Ectodermal cell (in vitro differentiated cells): ENCODE results near the gene MTA1.

ENCODE experiments used
- H3K27ac ChIP-seq: 2 replicates; pipeline ENCODE4 v1.7.0; 2013; ENCODE audit warnings: mild to moderate bottlenecking, low read depth, low read length; ENCODE audit not compliant: insufficient read depth, poor library complexity, severe bottlenecking
- H3K27me3 ChIP-seq: 2 replicates; pipeline ENCODE4 v1.7.0; 2013; ENCODE audit warnings: mild to moderate bottlenecking, low read length; ENCODE audit not compliant: insufficient read depth, control insufficient read depth, poor library complexity, severe bottlenecking
- H3K36me3 ChIP-seq: one replicate; pipeline ENCODE4 v1.7.0; 2013; ENCODE audit warnings: low read length; ENCODE audit not compliant: control insufficient read depth, insufficient read depth
- H3K4me1 ChIP-seq: one replicate; pipeline ENCODE4 v1.7.0; 2013; ENCODE audit warnings: low read length; ENCODE audit not compliant: control insufficient read depth, insufficient read depth
- H3K4me3 ChIP-seq: 2 replicates; pipeline ENCODE4 v1.7.0; 2013; ENCODE audit warnings: low read depth, low read length, control low read depth; ENCODE audit not compliant: insufficient read depth
- H3K9me3 ChIP-seq: 2 replicates; pipeline ENCODE4 v1.7.0; 2013; ENCODE audit warnings: mild to moderate bottlenecking, low read length, moderate library complexity; ENCODE audit not compliant: control insufficient read depth
- WGBS, 2 experiments: methylation state at CpG; one replicate each; pipeline ENCODE4 v1.1.7; 2013; ENCODE audit warnings: missing lambda C conversion rate in 2 of 2; 5-methylcytosine and 5-hydroxymethylcytosine counted together

Gene MTA1

DNA sequence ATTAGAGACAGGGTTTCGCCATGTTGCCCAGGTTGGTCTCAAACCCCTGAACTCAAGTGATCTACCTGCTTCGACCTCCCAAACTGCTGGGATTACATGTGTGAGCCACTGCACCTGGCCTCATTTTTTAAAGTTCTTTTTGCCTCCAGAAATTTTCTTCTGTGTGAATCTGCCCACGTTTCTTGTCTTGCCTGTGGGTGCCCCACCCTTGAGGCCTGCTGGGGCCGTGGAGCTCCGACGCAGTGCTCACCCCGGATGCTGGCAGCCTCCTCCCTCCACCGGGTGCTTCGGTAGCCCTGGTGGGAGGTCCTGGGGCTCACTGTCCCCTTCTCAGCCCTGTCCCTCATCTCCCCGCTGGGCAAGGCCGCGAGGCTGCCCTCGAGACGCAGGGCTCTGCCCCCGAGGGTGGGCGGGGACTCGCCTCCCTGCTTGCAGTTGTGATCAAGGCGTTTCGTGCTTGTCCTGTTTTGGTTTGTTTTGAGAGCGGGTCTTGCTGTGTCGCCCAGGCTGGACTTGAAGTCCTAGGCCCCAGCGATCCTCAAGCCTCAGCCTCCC lies 35.5 kb downstream of the MTA1 start:
- Histone ChIP-seq H3K27me3 (no peaks in the 10 kb centered on the region), H3K36me3 (peaks cover 30% of the 10 kb centered on the region), H3K4me1 (no peaks in the 10 kb centered on the region), H3K4me3 (no peak overlapping the region), H3K27ac (no peak overlapping the region), H3K9me3 (no peaks in the 10 kb centered on the region)
- 95% methylated on average over 22 of the region's 22 CpGs for WGBS, 2 experiments

DNA sequence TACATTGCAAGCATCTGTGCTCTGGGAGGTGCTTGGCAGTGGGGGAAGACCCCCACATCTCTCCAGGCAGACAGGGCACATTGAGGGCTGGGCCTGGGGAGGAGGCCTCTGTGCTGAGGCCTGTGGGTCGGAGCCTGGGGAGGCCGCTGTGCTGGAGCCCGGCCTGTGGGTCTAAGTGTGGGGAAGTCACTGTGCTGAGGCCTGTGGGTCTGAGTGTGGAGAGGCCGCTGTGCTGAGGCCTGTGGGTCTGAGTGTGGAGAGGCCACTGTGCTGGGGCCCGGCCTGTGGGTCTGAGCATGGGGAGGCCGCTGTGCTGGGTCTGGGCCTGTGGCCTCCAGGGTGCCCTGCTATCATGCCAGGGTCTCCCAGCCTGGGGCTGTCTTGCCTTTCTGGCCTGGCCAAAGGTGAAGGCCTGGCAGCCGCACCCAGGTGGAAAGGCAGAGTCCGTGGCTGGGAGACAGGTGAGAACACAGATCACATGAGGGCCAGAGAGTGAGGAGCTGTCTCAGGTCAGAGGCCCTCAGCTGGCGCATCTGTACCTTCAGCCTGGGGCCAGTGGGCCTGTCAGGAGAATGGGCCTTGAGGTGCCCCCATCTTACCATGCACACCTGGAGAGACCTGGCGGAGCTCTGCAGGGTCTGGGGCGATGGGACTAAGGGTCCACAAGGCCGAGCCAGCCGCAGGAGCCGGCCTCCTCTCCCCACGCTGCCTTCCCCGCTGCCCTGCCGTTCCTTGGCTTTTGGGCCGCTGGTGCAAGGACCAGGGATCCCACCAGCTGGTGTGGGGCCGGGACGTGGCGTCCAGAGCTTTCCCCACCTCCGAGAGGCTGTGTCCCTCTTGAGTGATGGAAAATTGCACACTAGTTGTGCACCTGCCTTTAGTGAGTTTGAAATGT lies 36.4 kb downstream of the MTA1 start:
- WGBS, 2 experiments: 91 to 92% methylated on average over 22 of the region's 22 CpGs
- no peak overlapping the region for H3K27ac ChIP-seq
- no peak overlapping the region for H3K4me3 ChIP-seq
- no peaks in the 10 kb centered on the region for H3K27me3 ChIP-seq
- H3K4me1 ChIP-seq: no peaks in the 10 kb centered on the region
- H3K9me3 ChIP-seq: no peaks in the 10 kb centered on the region
- H3K36me3 ChIP-seq: peaks cover 29% of the 10 kb centered on the region

DNA sequence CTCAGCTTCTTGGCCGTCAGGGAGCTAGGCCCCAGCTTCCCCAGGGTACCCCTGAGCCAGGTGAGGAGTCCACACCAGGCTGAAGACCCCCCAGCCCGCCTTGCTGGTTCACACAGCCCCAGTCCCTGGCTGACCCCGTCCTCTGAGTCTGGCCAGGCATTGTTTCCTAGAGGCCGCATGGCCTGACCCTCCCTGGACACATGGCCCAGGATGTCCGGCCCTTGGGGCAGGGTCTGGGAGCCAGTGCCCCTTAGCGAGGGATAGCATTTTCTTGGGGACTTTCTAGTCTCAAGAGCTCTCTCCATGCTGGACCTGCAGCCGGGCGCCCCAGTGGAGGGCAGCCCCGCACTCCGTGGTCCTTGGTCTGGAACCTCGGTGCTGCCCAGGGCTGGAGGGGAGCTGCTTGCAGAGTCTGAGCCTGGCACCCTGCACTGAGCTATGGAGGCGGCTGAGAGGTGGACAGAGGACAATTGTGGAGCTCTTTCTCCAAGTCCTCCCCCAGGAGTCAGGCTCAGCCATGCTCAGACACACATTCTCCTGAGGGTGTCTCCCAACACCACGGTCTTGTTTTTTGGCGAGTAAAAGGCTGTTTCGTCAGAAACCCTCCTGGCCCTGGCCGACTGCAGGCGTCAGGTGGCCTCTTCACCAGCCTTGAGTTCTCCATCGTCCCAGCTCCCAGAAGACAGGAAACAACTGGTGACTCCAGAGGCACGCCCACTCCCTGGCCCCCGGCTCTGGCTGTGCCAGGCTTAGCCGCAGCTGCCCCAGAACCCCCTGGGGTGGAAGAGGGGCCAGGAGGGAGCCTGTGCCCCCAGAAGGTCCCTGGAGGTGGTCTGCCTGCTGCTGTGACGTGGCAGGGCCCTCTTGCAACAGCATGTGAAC lies 37.4 kb downstream of the MTA1 start:
- no peak overlapping the region for H3K4me3 ChIP-seq
- 96% methylated on average over 22 of the region's 22 CpGs for WGBS, 2 experiments
- H3K36me3 ChIP-seq: peaks cover 28% of the 10 kb centered on the region
- H3K27me3 ChIP-seq: no peaks in the 10 kb centered on the region
- H3K27ac ChIP-seq: no peak overlapping the region
- H3K9me3 ChIP-seq: no peaks in the 10 kb centered on the region
- H3K4me1 ChIP-seq: no peaks in the 10 kb centered on the region

DNA sequence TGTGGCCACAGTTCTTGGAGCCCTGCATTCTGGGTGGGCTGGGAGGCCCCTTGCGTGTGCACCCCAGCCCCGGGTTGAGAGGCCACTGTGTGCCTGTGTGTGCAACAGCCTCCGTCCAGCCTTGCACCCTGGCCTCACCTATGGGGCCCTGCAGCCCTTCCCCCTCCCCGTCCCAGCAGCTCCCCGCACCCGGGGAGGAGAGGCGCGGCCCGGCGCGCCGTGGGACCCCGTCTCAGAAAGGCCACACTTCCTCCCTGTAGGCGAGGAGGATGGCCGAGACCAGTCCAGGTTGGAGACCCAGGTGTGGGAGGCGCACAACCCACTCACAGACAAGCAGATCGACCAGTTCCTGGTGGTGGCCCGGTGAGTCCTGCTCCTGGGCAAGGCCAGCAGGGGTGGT lies 38.4 kb downstream of the MTA1 start:
- H3K9me3 ChIP-seq: no peaks in the 10 kb centered on the region
- H3K4me1 ChIP-seq: peaks cover 2% of the 10 kb centered on the region
- no peak overlapping the region for H3K27ac ChIP-seq
- H3K4me3 ChIP-seq: no peak overlapping the region
- no peaks in the 10 kb centered on the region for H3K27me3 ChIP-seq
- peaks cover 31% of the 10 kb centered on the region for H3K36me3 ChIP-seq
- 90 to 92% methylated on average over 18 of the region's 18 CpGs for WGBS, 2 experiments

DNA sequence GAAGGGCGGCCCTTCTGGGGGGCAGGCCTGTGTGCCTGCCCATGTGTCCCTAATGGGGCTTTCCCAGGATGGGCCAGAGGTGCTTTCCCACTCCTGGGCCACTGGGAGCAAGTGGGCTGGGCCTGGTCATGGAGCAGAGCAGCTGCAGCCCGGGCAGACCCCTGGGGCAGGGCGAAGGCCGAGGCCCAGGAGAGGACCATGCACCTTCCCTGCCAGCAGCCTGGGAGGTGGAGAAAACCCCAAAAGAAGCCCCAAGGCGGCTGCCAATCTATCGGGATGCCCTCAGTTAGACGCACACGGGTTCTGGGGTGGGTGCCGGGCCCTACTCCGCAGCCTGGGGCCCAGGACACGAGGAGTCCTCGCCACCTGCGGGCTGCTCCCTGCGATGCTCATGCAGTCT lies 38.9 kb downstream of the MTA1 start:
- 89 to 90% methylated on average over 14 of the region's 14 CpGs for WGBS, 2 experiments
- peaks cover 37% of the 10 kb centered on the region for H3K36me3 ChIP-seq

DNA sequence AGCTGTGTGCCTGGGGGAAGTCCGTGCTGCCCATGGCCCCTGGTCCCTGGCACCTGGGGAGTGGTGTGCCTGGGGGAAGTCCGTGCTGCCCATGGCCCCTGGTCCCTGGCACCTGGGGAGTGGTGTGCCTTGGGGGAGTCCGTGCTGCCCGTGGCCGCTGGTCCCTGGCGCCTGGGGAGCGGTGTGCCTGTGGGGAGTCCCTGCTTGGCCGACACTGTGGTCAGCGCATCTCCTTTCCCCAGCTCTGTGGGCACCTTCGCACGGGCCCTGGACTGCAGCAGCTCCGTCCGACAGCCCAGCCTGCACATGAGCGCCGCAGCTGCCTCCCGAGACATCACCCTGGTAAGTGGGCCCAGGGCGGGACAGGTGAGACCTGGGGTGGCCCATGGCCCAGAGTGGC lies 40.5 kb downstream of the MTA1 start:
- Histone ChIP-seq H3K27ac (no peak overlapping the region), H3K4me1 (peaks cover 4% of the 10 kb centered on the region), H3K36me3 (peaks cover 29% of the 10 kb centered on the region)

More for the DNA sequence above, 38.9 kb downstream of the MTA1 start:
- Histone ChIP-seq H3K9me3 (no peaks in the 10 kb centered on the region), H3K27me3 (no peaks in the 10 kb centered on the region), H3K4me3 (no peak overlapping the region), H3K4me1 (peaks cover 4% of the 10 kb centered on the region), H3K27ac (no peak overlapping the region)

DNA sequence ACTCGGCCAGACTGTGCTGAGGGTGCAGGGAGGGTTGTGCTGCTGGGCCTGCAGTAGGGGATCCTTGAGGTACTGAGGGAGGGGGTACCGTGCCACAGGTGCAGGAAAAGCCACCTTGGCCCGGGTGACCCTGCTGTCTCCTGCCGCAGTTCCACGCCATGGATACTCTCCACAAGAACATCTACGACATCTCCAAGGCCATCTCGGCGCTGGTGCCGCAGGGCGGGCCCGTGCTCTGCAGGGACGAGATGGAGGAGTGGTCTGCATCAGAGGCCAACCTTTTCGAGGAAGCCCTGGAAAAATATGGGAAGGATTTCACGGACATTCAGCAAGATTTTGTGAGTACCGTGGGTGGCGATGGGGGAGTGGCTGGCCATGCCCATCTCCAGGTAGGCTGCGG lies 41.0 kb downstream of the MTA1 start:
- Histone ChIP-seq H3K4me3 (no peak overlapping the region), H3K27ac (no peak overlapping the region), H3K9me3 (no peaks in the 10 kb centered on the region), H3K27me3 (no peaks in the 10 kb centered on the region), H3K4me1 (peaks cover 4% of the 10 kb centered on the region), H3K36me3 (peaks cover 24% of the 10 kb centered on the region)
- 96 to 97% methylated on average over 17 of the region's 17 CpGs for WGBS, 2 experiments

More for the DNA sequence above, 40.5 kb downstream of the MTA1 start:
- no peak overlapping the region for H3K4me3 ChIP-seq
- 95% methylated on average over 17 of the region's 17 CpGs for WGBS, 2 experiments
- no peaks in the 10 kb centered on the region for H3K9me3 ChIP-seq
- H3K27me3 ChIP-seq: no peaks in the 10 kb centered on the region

DNA sequence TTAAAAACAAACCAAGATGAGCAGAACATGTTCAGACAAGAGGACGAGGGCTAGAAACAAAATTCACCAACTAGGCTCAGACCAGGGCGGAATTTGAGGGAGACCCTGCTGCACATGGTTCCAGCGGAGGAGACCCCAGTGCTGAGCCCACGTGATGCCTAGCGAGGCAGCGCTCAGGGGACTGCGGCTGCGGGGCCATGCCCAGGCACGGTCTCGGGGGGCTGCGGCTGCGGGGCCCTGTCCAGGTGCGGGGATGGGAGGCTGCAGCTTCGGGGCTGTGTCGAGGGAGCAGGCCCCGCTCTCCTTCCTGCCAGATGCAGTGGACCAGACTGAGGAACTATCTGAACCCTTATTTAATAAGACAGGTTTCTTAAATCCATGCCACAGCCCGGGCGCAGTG lies 42.3 kb downstream of the MTA1 start:
- no peaks in the 10 kb centered on the region for H3K9me3 ChIP-seq
- H3K4me1 ChIP-seq: peaks cover 4% of the 10 kb centered on the region
- H3K4me3 ChIP-seq: no peak overlapping the region
- no peak overlapping the region for H3K27ac ChIP-seq
- H3K36me3 ChIP-seq: peaks cover 23% of the 10 kb centered on the region
- no peaks in the 10 kb centered on the region for H3K27me3 ChIP-seq
- WGBS, 2 experiments: 95% methylated on average over 18 of the region's 18 CpGs

DNA sequence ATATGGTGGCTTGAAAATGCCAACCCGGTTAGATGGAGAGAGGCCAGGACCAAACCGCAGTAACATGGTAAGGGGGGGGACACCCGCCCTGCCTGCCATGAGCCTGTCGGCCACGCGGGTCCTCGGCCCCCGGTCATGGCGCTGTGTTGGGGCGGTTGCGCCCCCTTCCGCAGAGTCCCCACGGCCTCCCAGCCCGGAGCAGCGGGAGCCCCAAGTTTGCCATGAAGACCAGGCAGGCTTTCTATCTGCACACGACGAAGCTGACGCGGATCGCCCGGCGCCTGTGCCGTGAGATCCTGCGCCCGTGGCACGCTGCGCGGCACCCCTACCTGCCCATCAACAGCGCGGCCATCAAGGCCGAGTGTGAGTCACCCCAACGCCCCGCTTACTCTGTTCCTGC lies 44.9 kb downstream of the MTA1 start:
- Histone ChIP-seq H3K27ac (no peak overlapping the region), H3K9me3 (no peaks in the 10 kb centered on the region), H3K4me1 (peaks cover 4% of the 10 kb centered on the region), H3K27me3 (no peaks in the 10 kb centered on the region), H3K4me3 (no peak overlapping the region), H3K36me3 (peaks cover 23% of the 10 kb centered on the region)
- WGBS, 2 experiments: 92 to 93% methylated on average over 33 of the region's 33 CpGs
